Stimulated activated CD4-positive, alpha-beta T cell treated with anti-CD3 and anti-CD28 coated beads, Interleukin-1b, Interleukin-23, amount 100 ng/mL, for 24 hours (primary cell): ENCODE results near the gene ZMIZ1.

Experiments
- DNase-seq, 4 experiments: peaks; one replicate each; pipeline ENCODE4 v3.0.0-alpha.2; 2020; ENCODE audit warnings: low read depth in 4 of 4, low spot score in 1 of 4

ZMIZ1 gene

DNA sequence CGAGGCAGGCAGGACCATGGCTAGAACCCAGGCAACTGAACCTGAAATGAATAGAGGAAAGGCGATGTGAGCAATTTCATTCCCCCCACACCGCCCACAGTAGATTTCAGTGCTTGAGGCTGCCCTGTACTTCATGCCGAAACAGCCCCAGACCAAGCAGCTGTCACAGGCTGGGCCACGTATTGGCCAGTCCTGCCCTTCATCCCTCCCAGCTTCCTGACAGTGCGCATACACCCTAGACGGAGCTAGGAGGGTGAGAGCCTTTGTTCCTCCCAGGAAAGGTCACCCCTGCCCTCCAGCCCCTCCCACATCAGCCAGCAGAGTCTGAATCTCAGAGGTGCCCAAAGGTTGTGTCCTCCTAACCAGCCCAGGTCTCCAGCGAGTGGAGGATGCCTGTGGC is 98.8 kb downstream of the ZMIZ1 start:
- no peak for DNase-seq

DNA sequence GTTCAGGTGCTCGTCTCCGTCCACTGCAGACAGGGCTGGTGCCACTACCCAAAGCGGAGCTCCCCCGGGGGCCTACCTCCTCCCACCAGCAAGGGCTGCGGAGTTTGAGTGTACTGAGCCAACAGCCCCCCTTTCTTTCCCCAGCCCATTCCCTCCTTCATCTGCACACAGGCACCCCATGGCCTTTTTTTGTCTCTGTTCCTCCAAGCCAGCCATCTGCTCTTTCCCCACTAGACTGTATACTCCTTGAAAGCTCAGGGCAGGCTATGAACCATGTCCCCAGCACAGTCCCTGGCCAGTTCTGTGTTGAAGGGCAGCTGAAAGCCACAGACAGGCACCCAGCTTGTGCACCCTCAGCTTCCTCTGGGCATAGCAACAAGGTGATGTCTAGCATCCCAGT is 99.4 kb downstream of the ZMIZ1 start:
- no peak for DNase-seq

DNA sequence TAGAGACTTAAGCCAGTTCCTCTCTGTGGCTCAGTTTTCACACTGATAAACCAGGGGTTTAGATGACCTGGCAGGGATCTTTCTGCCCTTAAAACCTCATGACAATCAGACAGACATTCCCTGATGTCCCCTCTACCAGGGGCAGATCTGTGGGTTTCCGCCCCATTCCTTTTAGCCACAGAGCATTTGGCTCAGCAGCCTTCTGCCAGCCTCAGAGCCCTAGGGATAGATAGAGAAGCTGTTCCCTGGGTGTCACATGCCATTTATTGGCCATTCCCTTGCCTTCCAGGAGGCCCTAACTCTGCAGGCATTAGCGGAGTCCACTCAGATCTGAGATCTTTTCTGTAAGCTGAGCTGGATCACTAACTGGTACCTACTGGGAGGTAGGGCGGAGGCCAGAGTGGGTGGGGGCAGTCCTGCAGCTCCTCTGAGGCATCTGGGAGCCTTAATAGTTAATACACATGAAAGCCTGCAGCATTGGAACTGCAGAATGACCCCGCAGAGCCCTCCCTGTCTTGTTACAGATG is 101.5 kb downstream of the ZMIZ1 start:
- no peak for DNase-seq

DNA sequence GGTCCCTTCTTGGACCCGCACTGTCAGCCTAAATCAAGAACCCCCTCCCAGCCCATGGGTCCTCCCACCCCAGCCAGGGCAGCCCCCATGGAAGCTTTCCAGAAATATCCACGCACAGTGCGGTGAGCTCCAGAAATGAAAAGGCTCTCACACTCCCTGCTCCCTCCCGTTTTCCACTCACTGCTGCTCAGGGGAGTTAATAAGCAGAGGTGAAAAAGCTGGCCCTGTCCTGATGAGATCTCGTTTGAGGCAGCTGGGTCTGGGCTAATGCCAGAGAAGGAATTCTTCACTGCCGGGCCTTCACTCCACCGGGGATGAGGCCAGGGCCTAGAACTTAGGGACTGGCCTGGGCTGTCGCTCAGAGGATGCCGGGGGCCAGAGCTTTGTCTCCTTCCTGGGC is 102.2 kb downstream of the ZMIZ1 start:
- no peak for DNase-seq

DNA sequence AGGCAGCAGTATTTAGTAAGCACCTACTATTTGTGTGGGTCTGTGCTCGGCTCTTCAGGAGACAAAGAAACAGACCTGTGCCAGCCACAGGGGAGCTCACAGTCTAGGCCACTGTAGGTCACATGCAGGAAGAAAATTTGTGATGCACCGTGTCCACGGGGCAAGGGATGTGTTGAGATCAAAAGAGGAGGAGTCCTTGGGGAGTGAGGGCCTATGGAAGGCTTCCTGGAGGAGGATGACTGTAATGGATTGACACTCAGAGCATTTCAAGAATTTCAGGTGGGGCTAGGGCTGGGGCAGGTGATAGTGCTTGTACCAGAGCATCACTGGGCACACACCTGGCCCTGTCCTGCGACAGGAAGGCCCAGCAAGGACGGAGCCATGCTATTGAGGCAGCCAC is 102.7 kb downstream of the ZMIZ1 start:
- DNase-seq = no peak

DNA sequence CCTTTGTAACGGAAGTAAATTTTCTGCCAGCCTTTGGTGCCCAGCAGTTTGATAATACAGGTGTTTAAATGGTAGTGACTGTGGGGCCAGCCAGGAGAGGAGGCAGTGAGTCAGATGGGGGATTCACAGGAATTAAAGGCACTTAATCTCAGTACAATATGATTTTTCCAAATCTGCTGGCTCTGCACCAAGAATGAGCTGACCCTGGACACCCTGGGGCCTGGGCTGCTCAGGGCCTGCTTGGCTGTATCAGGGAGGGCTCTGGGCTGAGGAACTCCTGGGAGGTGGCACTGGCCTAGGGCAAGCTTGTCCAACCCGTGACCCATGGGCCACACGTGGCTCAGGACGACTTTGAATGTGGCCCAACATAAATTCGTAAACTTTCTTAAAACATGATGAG is 104.1 kb downstream of the ZMIZ1 start:
- no peak for DNase-seq

DNA sequence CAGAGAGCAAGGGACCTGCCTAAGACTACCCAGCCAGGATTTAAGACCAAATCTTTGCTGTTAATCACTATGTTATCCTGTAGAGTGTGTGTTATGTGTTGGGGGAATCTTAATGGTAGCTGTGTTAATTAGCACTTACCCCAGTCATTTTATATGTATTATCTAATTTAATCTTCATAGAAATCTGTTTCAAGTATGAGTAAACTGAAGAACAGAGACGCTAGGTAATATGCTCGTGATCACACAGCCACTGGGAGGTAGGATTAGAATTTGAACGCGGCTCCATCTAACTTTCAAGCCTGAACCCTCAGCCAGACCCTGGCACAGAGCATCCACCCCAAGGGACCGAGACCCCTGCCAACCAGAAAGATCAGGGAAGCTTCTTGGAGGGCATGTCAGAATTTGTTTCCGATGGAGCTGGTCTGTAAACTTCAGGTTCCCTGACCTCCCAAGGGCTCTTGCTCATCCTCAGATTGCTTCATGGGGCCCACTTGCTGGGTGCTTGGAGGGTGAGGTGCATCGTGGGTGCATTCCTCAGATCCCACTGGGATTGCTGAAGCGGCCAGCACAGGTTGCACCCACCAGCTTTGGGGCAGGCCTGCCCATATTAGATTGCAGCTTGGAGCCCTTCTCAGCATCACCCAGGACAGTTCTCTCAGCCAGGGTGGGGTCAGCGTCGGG is 105.0 kb downstream of the ZMIZ1 start:
- no peak for DNase-seq

DNA sequence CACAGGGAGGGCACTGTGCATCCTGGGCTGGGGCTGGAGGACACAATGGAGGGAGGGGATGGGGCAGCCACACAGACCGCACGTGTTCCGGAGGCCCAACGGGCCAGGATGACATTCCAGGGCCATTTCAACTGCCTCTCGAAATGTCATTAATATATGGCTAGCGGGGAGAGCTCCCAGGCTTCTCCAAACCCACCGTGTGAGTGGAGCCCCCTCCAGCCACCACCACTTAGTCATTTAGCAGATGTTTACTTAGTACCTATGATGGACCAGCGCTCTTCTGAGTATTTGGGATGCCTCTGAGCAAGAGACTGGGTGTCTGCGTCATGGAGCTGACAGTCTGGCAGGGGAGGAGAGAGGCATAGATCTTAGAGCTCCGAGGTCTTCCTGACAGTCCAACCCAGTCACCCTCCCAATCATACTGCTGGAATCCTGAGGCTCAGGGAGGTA is 107.3 kb downstream of the ZMIZ1 start:
- DNase-seq = no peak

DNA sequence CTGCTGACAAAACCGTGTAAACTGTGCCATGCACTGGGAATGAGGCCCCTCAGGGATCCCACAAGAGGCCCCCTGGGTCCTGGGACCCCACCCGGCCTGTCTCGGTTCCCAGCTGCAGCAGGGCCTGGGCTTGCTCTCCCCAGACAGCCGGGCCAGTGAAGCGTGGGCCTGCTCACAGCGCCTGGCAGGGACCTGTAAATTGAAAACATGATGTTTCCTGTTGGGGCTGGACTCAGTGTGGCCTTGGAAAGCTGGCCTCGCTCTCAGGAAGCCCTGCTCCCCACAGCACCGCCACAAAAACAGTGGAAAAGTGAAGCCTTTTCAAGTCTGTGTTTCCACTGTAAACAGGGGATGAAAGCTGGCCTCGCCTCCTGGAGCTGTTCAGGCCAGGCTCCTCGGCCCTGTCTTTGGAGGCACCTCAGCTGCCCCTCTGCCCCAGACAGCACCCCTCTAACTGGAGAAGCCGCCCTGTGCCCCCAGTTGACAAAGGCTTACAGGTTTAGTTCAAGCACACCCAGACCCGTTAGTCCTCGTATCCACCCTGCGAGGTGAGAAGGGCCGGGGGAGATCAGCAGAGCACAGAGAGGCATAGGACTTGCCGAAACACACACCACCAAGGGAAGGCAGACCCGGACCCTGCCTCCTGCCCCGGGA is 108.3 kb downstream of the ZMIZ1 start:
- no peak for DNase-seq

DNA sequence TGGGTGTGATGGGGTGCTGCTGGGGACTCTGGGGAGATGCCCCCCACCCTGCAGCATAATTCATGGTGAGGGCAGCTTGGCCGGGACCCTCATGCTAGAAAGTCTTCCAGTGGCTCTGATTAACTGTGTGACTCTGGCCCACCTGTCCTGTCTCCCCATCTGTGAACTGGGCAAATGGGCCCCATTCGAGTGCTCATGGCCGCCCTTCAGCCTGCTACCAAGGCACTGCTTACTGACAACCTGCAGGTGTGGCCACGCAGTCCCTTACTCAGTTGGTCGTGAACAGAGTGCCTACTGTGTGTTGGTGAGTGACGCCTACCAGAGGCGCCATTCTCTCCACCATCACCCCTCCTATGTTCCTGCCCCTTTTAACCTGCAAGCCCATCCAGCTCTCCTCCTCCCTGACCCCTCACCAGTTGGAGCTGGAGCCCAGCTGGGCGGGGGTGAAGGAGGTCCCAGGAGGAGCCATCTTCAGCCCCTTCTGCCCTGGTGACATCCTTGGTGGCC is 109.4 kb downstream of the ZMIZ1 start:
- DNase-seq = no peak

DNA sequence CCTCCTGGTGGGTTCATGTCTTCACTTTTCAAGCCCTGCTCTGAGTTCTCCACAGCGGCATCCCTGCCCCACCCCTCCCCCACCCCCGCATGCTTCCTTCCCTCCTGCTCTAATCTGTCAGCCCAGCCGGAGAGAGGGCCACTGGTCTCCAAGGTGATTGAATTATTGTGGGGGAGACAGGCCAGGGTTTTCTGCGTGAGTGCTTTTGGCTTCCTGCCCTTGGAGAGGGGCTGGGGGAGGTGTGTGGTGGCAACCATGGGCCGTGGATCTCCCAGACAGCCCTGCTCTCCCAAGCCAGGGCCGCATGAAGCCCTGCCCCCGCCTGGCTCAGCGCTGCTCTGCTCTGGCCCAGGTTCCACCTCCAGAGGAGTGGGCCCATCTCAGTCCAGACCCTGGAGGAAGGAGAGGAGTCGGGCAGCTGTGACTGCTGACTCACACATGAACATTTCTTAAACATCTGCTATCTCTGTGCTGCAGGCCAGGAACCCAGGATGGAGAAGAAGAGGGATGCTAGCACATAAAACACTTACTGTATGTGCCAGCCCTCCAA is 109.9 kb downstream of the ZMIZ1 start:
- no peak for DNase-seq

DNA sequence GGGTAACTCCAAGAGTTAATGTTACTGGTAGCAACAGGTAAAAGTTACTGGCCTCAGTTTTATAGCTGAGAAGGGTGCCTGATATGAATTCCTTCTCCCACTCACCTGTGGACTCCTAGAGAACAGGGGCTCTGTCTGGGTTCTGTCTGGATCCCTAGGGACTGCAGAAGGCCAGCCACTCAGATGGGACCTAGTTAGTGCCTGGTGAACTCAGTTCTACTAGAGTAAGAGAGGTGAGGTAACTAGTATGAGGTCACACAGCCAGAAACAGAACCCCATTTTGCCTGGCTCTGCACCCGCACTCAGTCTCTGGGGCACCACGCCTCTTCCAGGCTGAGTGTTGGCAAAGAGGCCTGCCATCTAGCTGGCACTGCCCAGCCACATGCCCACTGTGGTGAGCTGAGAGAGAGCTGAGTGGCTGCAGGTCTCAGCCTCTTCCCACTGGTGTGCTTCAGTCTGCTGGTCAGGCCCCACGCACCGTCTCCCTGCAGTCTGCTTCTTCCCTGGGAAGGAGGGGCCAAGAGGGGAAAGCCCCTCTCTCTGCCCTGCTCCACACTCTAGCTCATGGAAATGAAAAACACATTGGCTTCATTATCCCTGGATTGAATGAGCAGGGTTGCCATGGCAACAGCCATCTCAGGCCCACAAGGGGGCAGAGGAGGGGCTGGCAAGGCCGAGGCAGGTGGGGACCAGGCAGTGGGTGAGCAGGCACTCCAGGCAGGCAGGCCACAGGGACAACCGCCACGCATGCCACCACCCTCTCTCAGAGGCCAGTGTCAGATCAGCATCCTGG is 110.6 kb downstream of the ZMIZ1 start:
- no peak for DNase-seq

DNA sequence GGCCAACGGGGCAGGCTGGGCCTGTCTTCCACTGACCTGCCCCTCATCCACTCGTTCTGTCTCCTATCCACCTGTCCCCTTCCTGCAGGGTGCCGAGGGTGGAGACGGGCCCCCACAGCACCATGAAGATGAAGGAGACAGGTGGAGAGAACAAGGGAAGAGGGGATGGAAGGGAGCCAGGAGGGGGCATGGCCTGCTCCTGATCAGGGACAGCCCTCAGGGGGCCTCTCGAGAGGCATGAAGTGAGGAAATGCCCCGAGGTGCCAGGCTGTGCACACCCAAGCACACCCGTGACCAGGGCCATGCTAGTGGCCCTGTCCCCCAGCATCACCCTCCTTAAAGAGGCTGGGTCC is 111.2 kb downstream of the ZMIZ1 start:
- DNase-seq = no peak

DNA sequence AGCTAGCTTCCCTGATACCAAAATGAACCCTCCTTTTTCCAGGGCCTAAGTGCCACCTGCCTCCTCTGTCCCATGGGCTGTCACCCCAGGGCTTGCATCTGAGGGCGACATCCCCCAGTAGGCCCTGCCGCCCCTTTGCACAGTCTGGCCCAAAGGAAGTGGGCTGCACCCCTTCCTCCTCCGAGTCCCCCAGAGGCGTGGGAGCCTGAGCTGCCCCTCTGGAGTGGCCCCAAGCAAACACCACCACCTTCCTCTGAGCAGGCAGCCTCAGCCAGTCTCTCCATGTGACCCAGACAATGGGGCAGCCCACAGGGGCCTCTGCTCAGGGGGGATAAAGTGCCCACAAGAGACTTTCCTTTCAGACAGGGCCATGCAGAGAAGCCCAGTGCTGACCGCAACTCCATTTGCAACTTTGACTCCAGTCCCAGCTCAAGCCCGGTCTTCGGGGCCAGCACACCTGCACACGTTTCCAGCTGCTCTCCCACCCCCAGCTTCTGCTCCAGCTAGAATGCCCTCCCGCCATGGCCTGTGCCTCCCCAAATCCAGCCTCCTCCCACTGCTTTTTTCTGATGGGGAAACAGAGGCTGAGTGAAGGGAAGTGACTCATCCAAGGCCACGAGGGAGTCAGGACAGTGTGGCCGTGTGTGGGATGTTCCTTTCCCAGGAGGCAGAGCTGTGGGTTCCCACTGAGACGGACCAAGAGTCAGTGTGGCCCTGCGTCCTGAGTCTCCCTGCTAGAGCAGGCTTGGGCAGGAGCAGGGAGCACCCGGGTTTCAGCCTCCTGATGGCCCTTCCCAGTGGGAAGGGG is 111.9 kb downstream of the ZMIZ1 start:
- DNase-seq = no peak

DNA sequence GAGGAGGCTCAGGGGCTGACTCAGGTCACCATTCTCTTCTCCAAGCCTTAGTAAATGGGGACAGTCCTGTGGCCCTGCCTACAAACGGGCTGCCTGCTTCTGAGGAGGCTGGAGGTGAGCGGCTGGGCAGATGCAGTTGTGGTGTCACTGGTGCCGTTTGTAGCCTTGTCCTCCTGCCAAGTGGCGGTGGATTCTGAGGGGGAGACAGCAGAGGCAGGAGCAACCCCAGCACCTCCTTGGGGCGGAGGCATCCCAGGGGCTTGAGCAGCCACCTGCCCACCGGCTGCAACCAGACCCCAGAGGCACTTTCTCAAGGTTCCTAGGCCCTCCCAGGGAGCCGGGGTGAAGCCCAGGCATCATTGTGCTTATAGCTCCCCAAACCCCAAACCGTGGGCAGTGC is 112.5 kb downstream of the ZMIZ1 start:
- no peak for DNase-seq

DNA sequence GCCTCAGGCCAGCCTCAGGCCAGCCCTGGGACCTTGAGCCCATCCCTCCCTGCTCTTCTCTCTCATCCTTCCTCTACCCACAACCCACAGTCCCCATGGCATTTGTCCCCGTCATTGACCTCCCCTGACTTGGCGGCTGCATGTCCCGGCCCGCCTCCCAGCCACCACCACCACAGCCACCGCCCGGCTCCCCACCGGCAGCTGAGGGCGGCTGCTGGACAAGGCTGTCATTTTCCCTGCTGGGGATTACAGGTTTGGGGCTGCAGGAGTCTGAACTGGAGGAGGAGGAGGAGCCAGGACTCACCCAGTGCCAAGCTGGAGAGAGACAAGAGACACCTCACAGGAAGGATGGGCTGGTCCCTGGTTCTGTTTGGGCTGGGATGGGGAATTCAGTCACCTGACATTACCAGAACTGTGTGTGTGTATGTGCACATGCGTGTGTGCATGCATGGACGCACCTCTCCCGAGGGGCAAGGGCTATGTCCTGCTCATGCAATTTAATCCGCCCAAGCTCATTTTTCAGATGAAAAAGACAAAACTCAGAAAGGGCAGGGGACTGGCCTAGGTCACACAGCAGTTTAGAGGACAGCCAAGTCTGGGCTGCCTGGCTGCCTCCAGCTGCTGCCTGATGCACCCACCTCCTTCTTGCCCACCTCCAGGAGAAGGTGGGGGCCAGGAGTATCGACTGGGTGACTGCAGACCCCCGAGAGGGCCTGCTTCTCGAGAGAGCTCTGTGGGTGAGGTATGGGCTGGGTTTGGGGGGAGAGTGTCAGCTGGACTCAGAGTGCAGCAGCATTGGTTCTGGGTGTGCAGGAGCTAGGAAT is 113.1 kb downstream of the ZMIZ1 start:
- DNase-seq = no peak

DNA sequence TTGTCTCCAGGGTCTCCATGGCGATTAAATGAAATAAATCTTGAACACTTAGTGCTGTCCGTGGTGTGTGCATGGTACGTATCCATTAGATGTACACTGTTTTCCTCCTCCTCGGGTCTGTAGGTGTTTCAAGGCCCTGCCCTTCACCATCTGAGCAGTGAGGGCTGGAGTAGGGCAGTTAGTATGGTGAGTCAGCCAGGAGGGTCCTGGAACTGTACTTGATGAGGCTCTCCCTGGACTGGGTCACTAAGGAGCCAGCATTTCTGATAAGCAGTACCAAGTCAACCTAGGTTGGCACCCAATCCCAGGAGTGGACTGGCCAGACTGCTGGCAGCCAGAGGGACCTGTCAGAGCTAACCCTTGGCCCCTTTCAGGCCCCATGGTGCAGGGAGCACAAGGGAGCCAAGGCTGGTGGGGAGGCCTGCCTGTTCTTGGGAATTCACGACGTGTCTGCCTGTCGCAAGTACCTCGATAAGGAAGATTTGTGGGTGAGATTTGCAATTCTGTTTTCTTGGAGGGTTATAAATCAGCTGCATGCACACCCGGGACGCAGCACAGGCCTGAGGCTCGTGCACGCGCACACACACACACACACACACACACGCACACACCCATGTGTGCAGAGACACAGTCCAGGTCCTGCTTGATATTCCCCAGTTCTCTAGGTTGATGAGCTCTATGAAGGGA is 114.2 kb downstream of the ZMIZ1 start:
- DNase-seq = no peak

DNA sequence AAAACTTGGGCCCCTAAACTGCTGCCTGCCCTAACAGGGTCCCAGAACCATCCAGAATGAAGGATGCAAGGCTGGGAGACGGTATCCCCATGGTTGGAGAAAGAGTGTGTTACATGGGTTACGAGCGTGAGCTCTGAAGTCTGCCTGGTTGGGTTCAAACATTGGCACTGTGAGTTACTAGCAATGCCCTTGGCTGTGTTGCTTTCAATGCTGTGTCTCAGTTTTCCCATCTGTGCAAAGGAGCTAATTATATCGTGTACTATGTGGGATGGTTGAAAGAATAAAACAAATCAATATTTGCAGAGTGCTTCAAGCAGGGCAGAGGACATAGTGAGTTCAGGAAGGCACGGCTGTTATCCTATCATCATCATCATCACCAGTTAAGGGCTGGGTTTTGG is 114.7 kb downstream of the ZMIZ1 start:
- no peak for DNase-seq

DNA sequence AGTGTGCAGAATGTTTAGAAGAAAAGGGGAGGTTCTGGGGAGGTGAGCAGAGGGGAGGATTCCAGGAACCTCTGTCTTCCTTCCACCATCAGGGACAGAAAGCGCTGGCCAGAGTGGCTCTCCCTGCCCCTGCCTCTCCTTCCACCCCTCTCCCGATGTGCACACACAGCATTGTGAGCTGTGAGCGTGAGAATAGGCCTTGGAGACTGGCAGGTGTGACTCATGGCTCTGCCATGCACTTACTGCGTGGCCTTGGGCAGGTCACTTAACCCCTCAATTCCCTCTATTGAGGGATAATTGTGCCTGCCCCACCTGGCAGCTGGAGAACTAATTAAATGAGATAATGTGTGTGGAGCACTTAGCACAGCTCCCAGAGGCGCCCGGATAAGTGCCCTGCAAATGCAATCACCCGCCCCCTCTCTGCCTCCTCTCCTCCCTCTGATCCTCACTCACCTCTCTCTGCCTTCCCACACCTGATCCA is 115.4 kb downstream of the ZMIZ1 start:
- DNase-seq = no peak
